ENCODE results near the gene PTGES.

The PTGES gene

DNA sequence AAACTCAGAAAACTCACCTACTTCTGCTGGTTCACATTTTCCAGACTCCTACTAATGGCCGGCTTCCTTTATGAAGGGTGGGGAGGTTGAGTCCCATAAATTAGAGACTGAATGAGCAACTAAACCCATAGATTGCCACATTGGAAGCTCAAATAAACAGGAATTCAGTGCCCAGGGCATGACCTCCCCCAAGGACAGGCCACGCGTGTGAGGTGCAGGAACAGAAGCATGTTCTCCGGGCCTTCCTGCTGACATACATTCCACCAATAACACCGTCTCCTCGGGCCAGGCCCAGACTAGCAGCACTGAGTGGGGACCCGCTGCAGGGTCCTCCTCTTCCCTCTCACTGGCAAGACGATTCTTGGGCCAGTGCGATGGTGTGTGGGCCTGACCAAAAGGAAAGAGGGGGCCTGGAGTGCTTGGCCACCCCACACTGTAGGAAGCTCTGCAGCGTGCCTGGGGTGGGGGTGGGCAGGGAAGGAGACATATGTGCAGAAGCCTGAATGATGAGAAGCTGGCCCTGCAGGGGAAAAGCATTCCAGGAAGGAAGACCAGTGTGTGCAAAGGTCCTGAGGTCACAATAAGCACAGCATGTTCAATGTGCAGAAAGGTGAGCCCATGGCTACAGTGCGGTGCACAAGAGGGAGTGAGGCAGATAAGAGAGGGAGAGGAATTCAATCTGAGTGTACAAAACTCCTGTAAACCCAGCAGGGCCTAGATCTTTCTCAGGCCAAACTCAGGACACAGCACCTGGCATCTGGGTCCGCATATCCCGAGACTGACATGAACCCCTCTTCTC is 12.0 kb downstream of the PTGES start:
- DNase-seq, result no peak

DNA sequence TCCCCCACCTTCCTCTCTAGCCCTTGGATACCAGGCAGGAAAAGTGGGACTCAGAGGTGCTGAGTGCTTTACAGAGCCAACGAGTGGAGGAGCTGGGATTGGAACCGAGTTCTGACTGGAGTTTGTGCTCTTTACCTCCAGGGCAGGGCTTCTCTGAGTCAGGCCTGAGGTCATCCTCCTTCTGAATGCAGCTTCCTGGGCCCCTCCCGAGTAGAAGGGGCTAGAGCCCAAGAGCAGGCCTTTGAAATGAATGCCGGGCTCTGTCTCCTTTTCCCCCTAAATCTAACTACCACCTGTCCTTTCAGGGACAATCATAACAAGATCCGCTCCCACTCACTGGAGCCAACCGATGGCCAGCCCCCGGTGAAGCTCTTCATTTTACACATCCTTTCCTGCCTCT is 12.7 kb downstream of the PTGES start:
- no peak for DNase-seq

- DNase-seq, result no peak
Observed at GRCh38 chr9:129739432-129739831, 13.4 kb downstream of the PTGES start.

DNA sequence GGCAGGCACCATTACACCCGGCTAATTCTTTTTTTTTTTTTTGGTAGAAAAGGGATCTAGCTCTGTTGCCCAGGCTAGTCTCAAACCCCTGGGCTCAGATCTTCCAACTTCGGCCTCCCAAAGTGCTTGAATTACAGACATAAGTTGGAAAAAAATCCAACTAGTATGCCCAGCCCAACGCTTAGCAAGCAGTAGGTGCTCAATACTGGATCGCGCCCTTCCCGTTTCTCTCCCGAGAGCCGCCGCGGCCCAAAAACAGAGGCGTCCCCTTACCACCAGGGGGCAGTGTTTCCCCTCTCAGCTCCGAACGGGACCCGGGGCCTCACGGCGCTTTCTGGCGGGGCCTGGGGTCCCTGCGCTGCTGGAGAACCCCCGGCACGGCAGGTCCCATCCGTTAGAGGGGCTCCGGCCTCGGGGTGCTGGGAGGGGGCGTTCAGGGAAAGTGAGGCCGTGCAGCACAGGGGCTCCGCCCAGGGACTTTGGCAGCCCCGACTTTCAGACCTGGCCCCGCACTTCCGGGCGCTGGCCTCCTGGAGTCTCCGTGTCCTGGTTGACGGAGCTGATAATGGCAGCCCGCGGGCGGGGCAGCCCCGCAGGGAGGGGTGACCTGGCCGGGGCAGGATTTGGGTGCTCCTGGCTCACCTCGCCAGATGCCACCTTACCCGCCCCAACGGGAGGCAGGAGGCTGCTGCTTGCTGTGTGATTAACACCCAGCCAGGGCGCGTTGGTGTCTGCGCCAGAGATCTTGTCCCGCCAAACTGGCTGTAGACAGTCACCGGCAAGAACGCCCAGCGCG is 15.2 kb downstream of the PTGES start:
- peak; percentile 58 for DNase-seq

DNA sequence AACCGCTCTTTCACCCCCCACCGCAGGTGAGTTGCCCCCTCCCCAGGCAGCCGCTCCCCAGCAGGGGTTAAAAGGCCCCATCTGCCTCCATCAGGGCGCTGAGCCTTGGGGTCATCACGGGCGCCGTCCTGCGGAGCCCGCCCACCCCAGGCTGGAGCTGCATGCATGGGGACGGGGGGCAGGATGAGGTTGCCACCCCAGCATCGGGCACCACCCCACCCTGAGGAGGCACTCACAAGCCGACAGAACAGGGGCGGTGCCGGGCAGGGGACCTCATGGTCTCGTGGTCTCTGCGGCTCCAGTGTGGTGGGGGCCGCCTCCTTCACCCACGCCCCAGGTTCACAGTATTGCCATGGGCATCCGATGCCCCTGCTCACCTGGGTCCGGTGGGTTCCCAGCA is 16.5 kb downstream of the PTGES start:
- DNase-seq, result no peak

- DNase-seq, result no peak
Observed at GRCh38 chr9:129735546-129735945, 17.3 kb downstream of the PTGES start.

GRCh38 chr9:129733632-129733953 is 19.2 kb downstream of the PTGES start:
- no peak for DNase-seq

DNA sequence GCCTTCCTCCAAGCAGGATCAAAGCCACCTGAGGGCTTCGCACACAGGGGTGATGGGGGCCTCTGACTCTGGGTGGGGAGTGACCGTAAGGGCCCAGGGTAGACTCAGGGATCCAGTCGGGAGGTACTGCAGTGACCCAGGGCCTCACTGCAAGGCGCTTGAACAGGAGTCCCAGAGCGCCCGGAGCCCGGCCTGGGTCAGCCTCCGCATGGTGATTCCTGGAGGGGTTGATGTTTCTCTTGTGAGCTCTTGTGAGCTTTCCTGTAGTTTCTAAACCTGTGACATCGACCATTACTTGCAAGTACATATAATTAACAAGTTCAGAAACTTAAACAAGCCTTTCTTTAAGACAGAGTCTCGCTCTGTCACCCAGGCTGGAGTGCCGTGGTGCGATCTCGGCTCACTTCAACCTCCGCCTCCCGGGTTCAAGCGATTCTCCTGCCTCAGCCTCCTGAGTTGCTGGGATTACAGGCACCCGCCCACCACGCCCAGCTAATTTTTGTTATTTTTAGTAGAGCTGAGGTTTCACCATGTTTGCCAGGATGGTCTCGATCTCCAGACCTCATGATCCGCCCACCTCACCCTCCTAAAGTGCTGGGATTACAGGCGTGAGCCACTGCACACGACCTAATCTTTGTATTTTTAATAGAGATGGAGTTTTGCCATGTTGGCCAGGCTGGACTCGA is 19.8 kb downstream of the PTGES start:
- no peak for DNase-seq

DNA sequence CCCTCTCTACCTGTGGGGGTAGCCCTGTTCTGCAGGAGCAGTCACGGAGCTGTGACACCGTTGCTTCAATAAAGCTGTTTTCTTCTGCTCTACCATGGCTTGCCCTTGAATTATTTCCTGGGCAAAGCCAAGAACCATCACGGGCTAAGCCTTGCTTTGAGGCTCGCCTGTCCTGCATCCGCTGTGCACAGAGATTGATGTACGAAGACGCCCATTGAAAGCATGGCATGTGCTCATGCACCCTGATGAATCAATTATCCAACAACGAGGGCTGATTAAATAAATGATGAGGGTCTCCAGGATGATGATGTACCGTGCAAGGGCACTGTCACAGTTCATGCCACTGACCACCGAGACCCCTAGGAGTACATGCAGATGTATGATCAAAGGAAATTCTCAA is 20.7 kb downstream of the PTGES start:
- no peak for DNase-seq

DNA sequence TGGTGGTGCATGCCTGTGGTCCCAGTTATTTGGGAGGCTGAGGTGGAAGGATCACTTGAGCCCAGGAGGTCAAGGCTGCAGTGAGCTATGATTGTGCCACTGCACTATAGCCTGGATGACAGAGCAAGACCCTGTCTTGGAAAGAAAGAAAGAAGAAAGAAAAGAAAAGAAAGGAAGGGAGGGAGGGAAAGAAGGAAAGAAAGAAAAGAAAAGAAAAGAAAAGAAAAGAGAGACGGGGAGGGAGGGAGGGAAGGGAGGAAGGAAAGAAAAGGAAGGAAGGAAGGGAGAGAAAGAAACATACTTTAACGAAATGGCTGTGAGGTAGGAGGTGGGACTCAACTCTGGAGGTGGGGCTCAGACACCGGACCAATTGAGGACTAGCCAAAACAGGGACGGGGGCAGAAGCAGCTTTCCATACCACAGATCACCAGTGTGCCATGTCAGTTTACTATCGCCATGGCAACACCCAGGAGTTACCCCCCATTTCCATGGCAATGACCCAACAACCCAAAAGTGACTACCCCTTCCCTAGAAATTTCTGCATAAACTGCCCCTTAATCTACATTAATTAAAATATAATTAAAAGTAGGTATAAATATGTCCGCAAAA is 21.3 kb downstream of the PTGES start:
- no peak for DNase-seq

GRCh38 chr9:129728744-129729143 is 24.1 kb downstream of the PTGES start:
- DNase-seq, result no peak

- peak; percentile 38 for DNase-seq
Observed at GRCh38 chr9:129726322-129727160, 26.3 kb downstream of the PTGES start.

DNA sequence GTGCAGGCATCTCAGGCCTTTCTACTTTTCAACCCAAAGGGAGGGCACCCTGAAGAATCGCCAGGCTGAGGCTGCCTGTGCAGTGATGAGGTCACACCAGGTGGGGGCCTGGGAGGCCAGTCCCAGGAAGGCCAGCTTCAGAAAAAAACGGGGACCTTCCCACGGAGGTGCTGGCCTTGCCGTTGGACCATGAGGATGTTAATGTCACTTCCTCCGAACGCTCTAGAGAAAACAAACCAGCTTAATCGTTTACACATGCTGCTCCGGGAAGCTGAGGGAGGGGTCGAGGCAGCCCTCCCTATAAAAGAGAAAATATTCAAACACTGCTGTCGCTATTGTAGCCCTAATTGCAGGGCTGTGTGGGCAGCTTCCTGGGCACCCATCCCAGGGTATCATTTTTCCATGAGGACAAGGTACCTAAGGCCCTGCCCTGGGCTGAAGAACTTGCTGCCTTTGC is 27.0 kb downstream of the PTGES start:
- no peak for DNase-seq

DNA sequence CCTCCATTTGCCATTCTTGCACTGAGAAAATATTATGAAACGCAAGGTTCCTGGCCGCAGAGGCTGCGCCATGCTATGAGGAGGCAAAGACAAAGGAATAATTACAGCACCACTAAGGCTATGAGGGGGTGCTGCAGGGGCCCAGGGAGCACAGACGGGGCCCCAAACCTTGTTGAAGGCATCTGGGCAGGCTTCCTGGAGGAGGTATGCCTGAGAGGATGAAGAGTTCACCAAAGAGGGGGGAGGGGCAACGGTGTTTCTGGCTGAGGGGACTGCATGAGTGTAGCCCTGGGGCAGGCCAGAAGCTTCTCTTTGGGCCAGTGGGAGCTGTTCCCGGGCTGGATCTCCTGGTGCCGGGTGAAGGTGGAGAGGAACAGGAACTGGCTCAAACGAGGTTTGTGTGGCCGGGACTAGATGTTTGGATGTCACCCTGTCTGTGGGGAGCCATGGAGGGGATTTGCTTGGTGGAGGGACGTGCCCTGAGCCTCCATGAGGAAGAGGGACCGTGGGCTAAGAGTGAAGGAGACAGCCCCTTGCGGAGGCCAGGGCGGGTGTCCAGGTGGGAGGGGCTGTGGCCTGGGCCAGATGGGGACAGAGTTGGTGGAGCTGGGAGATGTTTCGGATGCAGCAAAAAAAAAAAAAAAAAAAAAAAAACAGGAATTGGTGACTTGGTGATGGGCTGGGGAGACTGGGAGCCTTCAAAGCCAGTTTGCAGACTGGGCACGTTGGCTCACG is 28.2 kb downstream of the PTGES start:
- no peak for DNase-seq

GRCh38 chr9:129722913-129723312 is 29.9 kb downstream of the PTGES start:
- no peak for DNase-seq

GRCh38 chr9:129720865-129721545 is 31.8 kb downstream of the PTGES start:
- DNase-seq, result no peak

DNA sequence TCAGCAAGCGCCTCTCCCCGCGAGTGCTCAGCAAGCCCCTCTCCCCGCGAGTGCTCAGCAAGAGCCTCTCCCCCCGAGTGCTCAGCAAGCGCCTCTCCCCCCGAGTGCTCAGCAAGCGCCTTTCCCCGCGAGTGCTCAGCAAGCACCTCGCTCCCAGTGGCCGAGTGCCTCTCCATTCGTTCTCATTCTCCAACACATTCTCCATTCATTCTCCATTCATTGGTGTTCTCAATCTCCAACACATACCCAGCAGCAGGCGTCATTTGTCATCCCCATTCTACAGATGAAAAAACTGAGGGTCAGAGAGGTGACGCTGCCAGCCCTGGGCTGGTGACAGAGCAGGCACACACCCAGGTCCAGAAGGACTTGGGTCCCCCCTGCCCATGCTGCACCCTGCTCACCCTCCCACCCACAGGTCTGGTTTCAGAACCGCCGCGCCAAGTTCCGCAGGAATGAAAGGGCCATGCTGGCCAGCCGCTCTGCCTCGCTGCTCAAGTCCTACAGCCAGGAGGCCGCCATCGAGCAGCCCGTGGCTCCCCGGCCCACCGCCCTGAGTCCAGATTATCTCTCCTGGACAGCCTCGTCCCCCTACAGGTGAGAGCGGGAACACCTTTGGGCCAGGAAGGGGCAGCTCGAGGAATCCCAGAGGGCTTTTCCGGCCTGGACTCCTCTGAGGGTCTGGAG is 32.5 kb downstream of the PTGES start:
- no peak for DNase-seq

DNA sequence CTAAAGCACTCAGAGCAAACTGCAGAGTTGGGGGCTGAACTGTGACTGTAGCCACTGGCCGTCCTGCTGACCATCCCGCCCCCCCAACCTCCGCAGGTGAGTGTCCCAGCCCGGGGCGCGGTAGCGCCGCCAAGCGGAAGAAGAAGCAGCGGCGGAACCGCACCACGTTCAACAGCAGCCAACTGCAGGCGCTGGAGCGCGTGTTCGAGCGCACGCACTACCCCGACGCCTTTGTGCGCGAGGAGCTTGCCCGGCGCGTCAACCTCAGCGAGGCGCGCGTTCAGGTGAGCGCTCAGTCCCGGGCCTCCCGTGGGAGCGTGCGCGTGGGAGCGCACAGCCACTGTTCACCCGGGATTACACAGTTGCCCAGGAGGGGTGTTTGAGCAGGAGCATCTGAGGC is 33.7 kb downstream of the PTGES start:
- DNase-seq, result no peak

DNA sequence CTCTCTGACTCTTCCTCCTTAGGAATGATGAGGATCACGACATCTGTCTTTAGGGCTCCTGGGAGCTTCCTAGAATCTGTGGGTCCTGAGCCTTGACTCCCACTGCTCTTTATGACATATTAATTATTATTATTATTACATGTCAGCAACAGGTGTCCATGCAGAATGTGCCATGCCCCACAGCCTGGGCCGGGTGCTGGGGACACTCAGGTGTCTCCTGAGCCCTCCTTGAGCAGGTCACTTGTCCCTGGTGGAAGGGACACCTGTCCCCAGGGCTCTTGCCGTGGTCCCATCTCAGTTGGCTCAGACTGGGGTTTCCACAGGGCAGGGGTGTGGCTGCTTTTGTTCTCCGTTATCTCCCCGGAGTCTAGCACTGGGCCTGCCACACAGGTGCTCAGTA is 34.2 kb downstream of the PTGES start:
- no peak for DNase-seq

- DNase-seq, result no peak
Observed at GRCh38 chr9:129717991-129718390, 34.9 kb downstream of the PTGES start.

DNA sequence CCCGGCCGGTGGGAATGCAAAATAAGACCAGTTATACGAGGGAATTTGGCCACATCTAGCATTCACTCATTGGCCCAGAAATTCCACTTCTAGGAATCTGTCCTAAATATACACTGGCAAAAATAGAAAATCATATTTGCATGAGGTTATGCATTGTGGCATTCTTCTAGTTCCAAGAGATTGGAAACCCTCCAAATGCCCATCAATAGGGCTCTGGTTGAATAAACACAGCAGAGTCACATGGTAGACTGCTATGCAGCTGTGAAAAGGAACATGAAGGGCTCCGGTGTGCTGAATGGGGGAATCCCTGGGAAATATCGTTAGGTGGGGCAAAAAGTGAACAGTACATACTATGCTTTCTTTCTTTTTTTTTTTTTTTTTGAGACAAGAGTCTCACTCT is 36.8 kb downstream of the PTGES start:
- DNase-seq, result no peak
